HG02852 (cell line): ENCODE data around the gene PTBP2.
"Not testable (repeated sequence)": the region's sequence is repeated elsewhere in the genome, so short reads cannot be mapped to it uniquely, and the experiment has no call there.

Source experiments
- ATAC-seq: cut with Tn5 transposase; IDR thresholded peaks from one replicate; pipeline ENCODE4 v1.9.1; 2021; ENCODE audit warnings: mild to moderate bottlenecking, moderate library complexity; ENCODE audit not compliant: unreplicated experiment

PTBP2 gene

GRCh38 chr1:96730574-96731298 lies 9.2 kb downstream of the PTBP2 start:
- no peak for ATAC-seq

GRCh38 chr1:96741335-96741734 lies 19.8 kb downstream of the PTBP2 start:
- no peak for ATAC-seq

- no peak for ATAC-seq
These were observed 25.1 kb downstream of the PTBP2 start for GRCh38 chr1:96746440-96747420.

DNA sequence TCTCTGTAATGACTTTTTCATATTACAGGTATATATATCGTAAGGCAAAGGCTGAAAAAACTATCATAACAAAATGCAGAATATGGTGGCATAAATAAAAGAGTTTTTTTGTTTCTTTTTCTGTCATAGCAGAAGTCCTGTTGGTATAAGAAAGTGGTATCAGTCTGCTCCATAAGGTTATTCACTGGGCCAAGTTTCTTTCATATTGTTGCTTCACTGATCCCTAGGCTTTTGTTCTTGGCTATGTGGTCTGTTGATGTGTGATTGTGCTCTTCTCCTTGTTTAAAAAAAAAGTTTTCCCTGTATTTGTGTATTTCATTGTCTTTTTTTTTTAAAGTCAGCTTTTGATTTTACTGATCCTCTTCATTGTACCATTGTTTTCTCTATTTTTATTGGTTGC lies 26.0 kb downstream of the PTBP2 start:
- no peak for ATAC-seq

DNA sequence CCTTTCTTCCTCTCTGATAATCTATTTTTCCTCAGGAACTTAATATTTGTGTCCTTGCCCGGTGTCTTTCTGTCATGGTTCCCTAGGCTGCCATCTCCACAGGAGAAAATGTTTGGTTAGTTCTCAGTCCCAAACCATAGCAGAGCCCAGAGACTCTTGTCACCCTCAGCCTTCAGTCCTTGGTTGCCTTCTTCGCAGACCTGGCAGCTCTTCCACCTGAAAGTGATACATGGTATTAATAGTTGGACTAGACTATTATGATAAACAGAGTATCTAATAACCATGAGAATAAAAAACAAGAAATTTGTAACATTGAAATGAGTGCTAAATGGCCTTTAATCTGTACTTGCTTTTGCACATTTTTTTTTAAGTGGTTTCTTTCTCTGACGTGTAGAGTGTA lies 26.5 kb downstream of the PTBP2 start:
- no peak for ATAC-seq

DNA sequence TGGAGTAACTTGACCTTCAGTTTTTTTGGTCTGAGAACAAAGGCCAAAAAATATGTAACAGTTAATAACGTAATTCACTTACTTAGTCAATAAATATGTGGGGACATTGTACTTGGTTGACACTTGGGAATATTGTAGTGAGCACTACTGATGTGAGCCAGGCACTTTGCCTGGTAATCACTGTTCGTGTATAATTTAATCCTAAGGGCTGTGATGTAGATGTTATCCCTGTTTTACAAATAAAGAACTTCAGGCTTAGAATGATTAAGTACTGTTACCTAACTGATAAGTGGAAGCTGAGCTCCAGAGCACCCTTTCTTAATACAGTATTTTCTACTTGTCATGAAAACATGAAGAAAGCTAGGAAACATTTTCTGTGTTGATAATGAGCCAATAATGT lies 28.0 kb downstream of the PTBP2 start:
- no peak for ATAC-seq

GRCh38 chr1:96752394-96752793 lies 30.8 kb downstream of the PTBP2 start:
- no peak for ATAC-seq

GRCh38 chr1:96756789-96757188 lies 35.2 kb downstream of the PTBP2 start:
- ATAC-seq = no peak

GRCh38 chr1:96762586-96762985 lies 41.0 kb downstream of the PTBP2 start:
- ATAC-seq = not testable (repeated sequence)

- no peak for ATAC-seq
These were observed 41.9 kb downstream of the PTBP2 start for GRCh38 chr1:96763514-96763913.

DNA sequence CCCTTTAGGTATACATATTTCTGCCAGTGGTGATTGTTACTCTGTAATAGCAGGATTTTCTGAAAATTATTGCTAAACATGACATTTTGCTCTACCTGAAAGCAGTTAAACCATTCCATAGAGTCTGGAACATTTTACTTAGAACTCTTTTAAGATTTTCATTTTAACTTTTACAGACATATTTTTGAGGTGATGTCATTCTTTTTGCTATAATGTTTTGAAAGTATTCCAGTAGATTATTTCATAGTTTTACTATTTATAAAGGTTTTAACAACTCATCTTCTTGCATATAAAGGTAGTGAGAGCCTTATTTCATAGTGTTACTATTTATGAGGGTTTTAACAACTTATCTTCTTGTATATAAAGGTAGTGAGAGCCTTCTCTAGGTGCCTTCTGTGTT lies 42.9 kb downstream of the PTBP2 start:
- ATAC-seq = no peak

DNA sequence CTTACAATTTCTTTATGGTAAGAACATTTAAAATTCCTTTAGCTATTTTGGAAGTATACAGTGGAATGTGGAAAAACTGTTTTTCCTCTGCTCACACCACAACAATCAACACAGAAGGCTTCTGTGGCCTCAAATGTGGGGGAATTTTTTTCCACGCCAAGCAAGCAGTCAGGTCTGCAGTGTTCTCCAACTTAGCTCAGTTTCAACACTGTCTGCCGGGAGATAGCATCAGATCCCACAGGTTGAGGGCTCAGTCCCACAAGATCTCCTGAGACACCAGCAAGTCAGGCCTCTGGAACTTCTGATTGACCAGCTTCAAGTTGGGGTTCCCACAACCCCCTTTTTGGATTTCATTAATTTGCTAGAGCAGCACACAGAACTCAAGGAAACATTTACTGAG lies 50.3 kb downstream of the PTBP2 start:
- ATAC-seq = no peak

GRCh38 chr1:96772349-96772748 lies 50.8 kb downstream of the PTBP2 start:
- no peak for ATAC-seq

DNA sequence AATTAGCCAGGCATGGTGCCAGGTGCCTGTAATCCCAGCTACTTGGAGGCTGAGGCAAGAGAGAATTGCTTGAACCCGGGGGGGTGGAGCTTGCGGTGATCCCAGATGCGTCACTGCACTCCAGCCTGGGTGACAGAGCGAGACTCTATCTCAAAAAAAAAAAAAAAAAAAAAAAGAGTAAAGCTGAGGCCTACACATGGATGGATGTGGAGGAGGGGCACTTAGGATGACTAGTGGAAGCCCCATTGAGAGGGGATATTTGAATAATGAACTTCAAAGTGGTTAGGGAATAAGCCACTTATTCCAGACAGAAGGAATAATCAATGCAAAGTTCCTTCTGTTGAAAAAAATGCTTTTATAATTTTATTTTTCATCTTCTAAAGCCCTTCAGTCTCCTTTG lies 51.4 kb downstream of the PTBP2 start:
- ATAC-seq = no peak

GRCh38 chr1:96782206-96782605 lies 60.6 kb downstream of the PTBP2 start:
- ATAC-seq = no peak

DNA sequence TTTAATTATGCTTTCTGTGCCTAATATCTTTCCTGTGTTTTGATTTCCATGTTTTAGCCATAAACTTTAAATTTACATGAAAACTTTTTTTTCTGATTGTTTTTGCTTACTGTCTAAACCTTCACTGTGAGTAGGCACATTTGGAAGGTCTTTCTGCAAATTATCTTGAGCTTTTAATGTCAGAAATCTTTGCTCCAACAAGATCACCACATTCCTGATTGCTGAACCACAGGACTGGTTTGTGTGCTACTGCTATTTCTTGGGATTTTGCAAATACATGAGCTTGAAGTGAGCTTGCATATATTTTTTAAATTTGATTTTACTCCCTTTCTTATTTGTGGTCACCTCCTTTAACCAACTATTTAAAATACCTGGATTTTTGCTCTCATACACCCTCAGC lies 61.3 kb downstream of the PTBP2 start:
- no peak for ATAC-seq

- no peak for ATAC-seq
These were observed 69.0 kb downstream of the PTBP2 start for GRCh38 chr1:96790599-96790998.

DNA sequence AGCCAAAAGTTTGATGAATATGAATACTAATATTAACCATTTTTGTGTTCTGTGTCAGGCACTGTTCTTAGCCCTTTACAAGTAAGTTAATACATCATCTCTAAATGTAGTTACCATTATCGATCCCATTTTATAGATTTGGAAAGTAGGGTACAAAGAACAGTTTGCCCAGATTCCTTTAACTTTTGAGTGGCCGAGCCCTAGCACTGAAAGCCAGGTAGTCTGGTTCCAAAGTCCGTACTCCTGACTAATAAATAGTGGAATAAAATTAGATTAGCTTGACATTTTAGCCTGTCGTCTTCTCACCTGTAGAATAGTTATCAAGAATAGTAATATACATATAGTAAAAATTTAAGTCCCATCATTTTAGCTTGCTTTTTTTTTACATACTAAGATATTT lies 70.6 kb downstream of the PTBP2 start:
- no peak for ATAC-seq

DNA sequence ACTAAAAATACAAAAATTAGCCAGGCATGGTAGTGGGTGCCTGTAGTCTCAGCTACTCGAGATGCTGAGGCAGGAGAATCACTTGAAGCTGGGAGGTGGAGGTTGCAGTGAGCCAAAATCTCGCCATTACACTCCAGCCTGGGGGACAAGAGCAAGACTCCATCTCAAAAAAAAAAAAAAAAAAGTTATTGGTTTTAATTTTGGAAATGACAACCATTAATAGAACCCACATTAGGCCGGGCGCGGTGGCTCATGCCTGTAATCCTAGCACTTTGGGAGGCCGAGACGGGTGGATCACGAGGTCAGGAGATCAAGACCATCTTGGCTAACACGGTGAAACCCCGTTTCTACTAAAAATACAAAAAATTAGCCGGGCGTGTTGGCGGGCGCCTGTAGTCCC lies 80.1 kb downstream of the PTBP2 start:
- ATAC-seq = not testable (repeated sequence)

- no peak for ATAC-seq
These were observed 83.1 kb downstream of the PTBP2 start for GRCh38 chr1:96804648-96805047.

DNA sequence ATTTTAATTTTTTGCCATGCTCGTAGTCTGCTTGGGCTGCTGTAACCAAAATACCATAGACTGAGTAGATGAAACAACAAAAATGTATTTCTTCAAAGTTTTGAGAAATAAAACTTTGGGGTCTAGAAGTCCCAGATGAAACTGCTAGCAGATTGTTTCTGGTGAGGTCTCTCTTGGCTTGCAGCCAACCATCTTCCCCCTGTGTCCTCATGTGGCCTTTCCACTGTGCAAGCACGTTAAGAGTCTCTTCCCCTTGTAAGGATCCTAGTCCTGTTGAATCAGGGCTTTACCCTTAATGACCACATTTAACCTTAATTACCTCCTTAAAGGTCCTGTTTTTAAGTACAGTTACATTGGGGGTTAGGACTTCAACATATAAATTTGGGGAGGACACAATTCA lies 86.6 kb downstream of the PTBP2 start:
- no peak for ATAC-seq

DNA sequence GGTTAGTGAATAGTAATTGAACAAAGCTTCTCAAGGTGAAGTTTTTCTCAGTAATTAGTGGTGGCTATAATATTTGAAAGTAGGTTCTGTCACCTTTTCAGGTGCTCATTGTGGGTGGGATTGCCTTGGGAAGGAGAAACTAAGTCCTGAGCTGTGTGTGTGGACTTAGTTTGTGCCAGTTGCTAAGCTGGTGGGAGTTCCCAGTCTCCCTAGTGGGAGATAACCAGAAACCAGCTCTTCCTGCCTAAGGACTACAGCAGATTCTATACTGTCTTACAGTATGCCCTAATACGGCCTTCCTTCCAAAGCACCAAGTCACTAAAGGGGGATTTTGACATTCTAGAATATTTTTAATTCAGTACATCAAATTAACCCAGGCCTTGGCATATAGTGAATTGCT lies 94.3 kb downstream of the PTBP2 start:
- no peak for ATAC-seq
